GM18519 (cell line): ENCODE results near the gene INF2.

Experiments used
- ATAC-seq: cut with Tn5 transposase; IDR thresholded peaks from one replicate; pipeline ENCODE4 v1.9.1; 2021; ENCODE audit warnings: mild to moderate bottlenecking, moderate library complexity; ENCODE audit not compliant: unreplicated experiment, low FRiP score

The INF2 gene

GRCh38 chr14:104687601-104688504 lies 1.6 kb upstream of the INF2 start:
- ATAC-seq, result no peak

- ATAC-seq, result no peak
Observed at GRCh38 chr14:104688505-104689108, 811 bp upstream of the INF2 start.

- no peak for ATAC-seq
Observed at GRCh38 chr14:104689881-104690711, 678 bp downstream of the INF2 start.

GRCh38 chr14:104690861-104691455 lies 1.5 kb downstream of the INF2 start:
- ATAC-seq, result no peak

- no peak for ATAC-seq
Observed at GRCh38 chr14:104691546-104692260, 2.3 kb downstream of the INF2 start.

- ATAC-seq, result no peak
Observed at GRCh38 chr14:104692261-104692938, 3.0 kb downstream of the INF2 start.

- no peak for ATAC-seq
Observed at GRCh38 chr14:104692939-104693315, 3.5 kb downstream of the INF2 start.

GRCh38 chr14:104693482-104694431 lies 4.3 kb downstream of the INF2 start:
- no peak for ATAC-seq

- no peak for ATAC-seq
Observed at GRCh38 chr14:104694475-104694950, 5.1 kb downstream of the INF2 start.

- ATAC-seq, result no peak
Observed at GRCh38 chr14:104694991-104695659, 5.7 kb downstream of the INF2 start.

- no peak for ATAC-seq
Observed at GRCh38 chr14:104695660-104696000, 6.2 kb downstream of the INF2 start.

- no peak for ATAC-seq
Observed at GRCh38 chr14:104696671-104697316, 7.4 kb downstream of the INF2 start.

GRCh38 chr14:104697317-104697703 lies 7.9 kb downstream of the INF2 start:
- ATAC-seq, result no peak

- no peak for ATAC-seq
Observed at GRCh38 chr14:104697892-104698583, 8.6 kb downstream of the INF2 start.

- ATAC-seq, result no peak
Observed at GRCh38 chr14:104698688-104699425, 9.4 kb downstream of the INF2 start.

GRCh38 chr14:104699426-104699748 lies 10.0 kb downstream of the INF2 start:
- ATAC-seq, result no peak
